GM19023 (cell line): ENCODE results near the gene KIRREL3.

Experiments
- ATAC-seq: cut with Tn5 transposase; IDR thresholded peaks from one replicate; pipeline ENCODE4 v1.9.1; 2021; ENCODE audit warnings: mild to moderate bottlenecking, moderate library complexity; ENCODE audit not compliant: unreplicated experiment

Gene KIRREL3

GRCh38 chr11:126546694-126547093, 453.9 kb downstream of the KIRREL3 start:
- no peak for ATAC-seq

GRCh38 chr11:126546191-126546590, 454.4 kb downstream of the KIRREL3 start:
- ATAC-seq, result no peak

- ATAC-seq, result no peak
These were observed 455.5 kb downstream of the KIRREL3 start for GRCh38 chr11:126545057-126545555.

GRCh38 chr11:126544108-126545056, 456.2 kb downstream of the KIRREL3 start:
- ATAC-seq, result no peak

GRCh38 chr11:126543691-126544090, 456.9 kb downstream of the KIRREL3 start:
- ATAC-seq, result no peak

GRCh38 chr11:126542334-126543015, 458.1 kb downstream of the KIRREL3 start:
- no peak for ATAC-seq

GRCh38 chr11:126538071-126538470, 462.5 kb downstream of the KIRREL3 start:
- no peak for ATAC-seq

- no peak for ATAC-seq
These were observed 463.1 kb downstream of the KIRREL3 start for GRCh38 chr11:126537492-126537891.

GRCh38 chr11:126534141-126534805, 466.3 kb downstream of the KIRREL3 start:
- ATAC-seq, result no peak

GRCh38 chr11:126533560-126533959, 467.0 kb downstream of the KIRREL3 start:
- no peak for ATAC-seq

GRCh38 chr11:126530416-126530815, 470.2 kb downstream of the KIRREL3 start:
- no peak for ATAC-seq

- no peak for ATAC-seq
These were observed 471.5 kb downstream of the KIRREL3 start for GRCh38 chr11:126529037-126529436.

- ATAC-seq, result no peak
These were observed 472.5 kb downstream of the KIRREL3 start for GRCh38 chr11:126528075-126528474.

GRCh38 chr11:126527651-126528050, 472.9 kb downstream of the KIRREL3 start:
- no peak for ATAC-seq

- ATAC-seq, result no peak
These were observed 474.1 kb downstream of the KIRREL3 start for GRCh38 chr11:126526471-126526870.

GRCh38 chr11:126525702-126526101, 474.9 kb downstream of the KIRREL3 start:
- no peak for ATAC-seq

- no peak for ATAC-seq
These were observed 475.4 kb downstream of the KIRREL3 start for GRCh38 chr11:126525216-126525615.

GRCh38 chr11:126523441-126524205, 476.9 kb downstream of the KIRREL3 start:
- ATAC-seq, result no peak

- ATAC-seq, result no peak
These were observed 478.0 kb downstream of the KIRREL3 start for GRCh38 chr11:126522606-126523005.

GRCh38 chr11:126522152-126522551, 478.4 kb downstream of the KIRREL3 start:
- no peak for ATAC-seq

GRCh38 chr11:126521196-126521595, 479.4 kb downstream of the KIRREL3 start:
- ATAC-seq, result no peak
